HG02571 (cell line): ENCODE data around the gene PLEKHG5.
"Not testable (repeated sequence)": the region's sequence is repeated elsewhere in the genome, so short reads cannot be mapped to it uniquely, and the experiment has no call there.

Experiments
- ATAC-seq: cut with Tn5 transposase; IDR thresholded peaks from one replicate; pipeline ENCODE4 v1.9.1; 2021; ENCODE audit warnings: mild to moderate bottlenecking, moderate library complexity; ENCODE audit not compliant: unreplicated experiment

The PLEKHG5 gene

GRCh38 chr1:6447016-6447817, 44.2 kb downstream of the PLEKHG5 start:
- no peak for ATAC-seq

GRCh38 chr1:6446665-6447015, 44.8 kb downstream of the PLEKHG5 start:
- no peak for ATAC-seq

- not testable (repeated sequence) for ATAC-seq
Measured at GRCh38 chr1:6445929-6446328, 45.5 kb downstream of the PLEKHG5 start.

- ATAC-seq, result no peak
Measured at GRCh38 chr1:6445062-6445763, 46.3 kb downstream of the PLEKHG5 start.

GRCh38 chr1:6444377-6444776, 47.1 kb downstream of the PLEKHG5 start:
- ATAC-seq, result no peak

GRCh38 chr1:6443339-6444115, 47.9 kb downstream of the PLEKHG5 start:
- no peak for ATAC-seq

- ATAC-seq, result no peak
Measured at GRCh38 chr1:6441586-6441985, 49.9 kb downstream of the PLEKHG5 start.

GRCh38 chr1:6440198-6441126, 51.0 kb downstream of the PLEKHG5 start:
- no peak for ATAC-seq

- ATAC-seq, result no peak
Measured at GRCh38 chr1:6438047-6438525, 53.4 kb downstream of the PLEKHG5 start.

GRCh38 chr1:6437012-6437700, 54.3 kb downstream of the PLEKHG5 start:
- not testable (repeated sequence) for ATAC-seq

GRCh38 chr1:6436277-6436676, 55.2 kb downstream of the PLEKHG5 start:
- ATAC-seq, result not testable (repeated sequence)

GRCh38 chr1:6435547-6435946, 55.9 kb downstream of the PLEKHG5 start:
- no peak for ATAC-seq

- ATAC-seq, result no peak
Measured at GRCh38 chr1:6435129-6435528, 56.3 kb downstream of the PLEKHG5 start.

GRCh38 chr1:6434186-6434585, 57.3 kb downstream of the PLEKHG5 start:
- ATAC-seq, result no peak

GRCh38 chr1:6431645-6432579, 59.6 kb downstream of the PLEKHG5 start:
- not testable (repeated sequence) for ATAC-seq

GRCh38 chr1:6429660-6430411, 61.6 kb downstream of the PLEKHG5 start:
- ATAC-seq, result not testable (repeated sequence)

- not testable (repeated sequence) for ATAC-seq
Measured at GRCh38 chr1:6428453-6428852, 63.0 kb downstream of the PLEKHG5 start.
